NCI-H2029 treated with DMSO at 0.1 percent for 48 hours (cell line): ENCODE measurements around the gene TMEM50B.
"Not testable (repeated sequence)": the region's sequence is repeated elsewhere in the genome, so short reads cannot be mapped to it uniquely, and the experiment has no call there.

Source experiments
- DNase-seq: peaks from one replicate; lab custom pipeline; 2025; lab: John Stamatoyannopoulos, UW

TMEM50B gene

DNA sequence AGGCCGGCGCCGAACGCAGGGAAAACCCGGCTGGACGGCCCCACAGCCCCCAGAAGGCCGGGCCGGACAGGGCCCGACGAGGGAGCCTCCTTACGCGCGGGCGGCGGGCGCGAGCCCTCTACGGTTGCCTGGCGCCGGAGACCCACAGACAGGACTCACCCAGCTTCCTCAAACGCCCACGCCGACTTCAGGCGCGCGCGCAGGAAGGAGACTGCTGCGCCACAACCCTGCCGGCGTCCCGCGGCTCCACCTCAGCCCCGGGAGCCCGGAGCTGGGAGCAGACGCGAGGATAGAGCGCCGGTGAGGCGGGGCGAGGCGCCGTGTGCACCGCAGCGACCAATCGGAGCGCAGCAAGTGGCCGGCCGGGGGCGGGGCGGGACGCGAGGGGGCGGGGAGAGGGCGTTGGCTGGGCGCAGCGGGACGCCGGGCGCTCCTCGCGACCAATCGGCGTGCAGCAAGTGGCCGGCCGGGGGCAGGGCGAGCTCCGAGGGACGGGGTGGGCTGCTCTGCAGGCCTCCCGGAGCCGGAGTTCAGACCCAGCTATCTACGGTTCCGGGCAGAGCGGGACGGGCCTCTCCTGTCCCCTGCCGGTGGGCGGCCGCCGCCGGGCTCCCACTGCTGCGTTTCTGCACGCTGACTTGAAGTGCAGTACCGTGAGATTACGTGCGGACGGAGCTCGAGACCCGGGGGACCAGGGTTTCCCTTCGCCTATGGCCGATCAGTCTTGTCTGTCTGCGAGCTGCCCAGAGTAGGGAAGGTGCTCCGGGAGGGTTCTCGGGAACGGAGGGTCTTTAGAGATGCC, at the start of gene TMEM50B:
Gene TMEM50B (minus strand): TSS at position 296 of the 802 bp plus-strand sequence. CDS start 11,089 bp downstream, outside the sequence.
- DNase-seq, result peak; percentile 76

GRCh38 chr21:33522953-33523349, 43.2 kb upstream of the TMEM50B start:
- DNase-seq, result no peak

GRCh38 chr21:33522297-33522952, 42.7 kb upstream of the TMEM50B start:
- DNase-seq, result no peak

GRCh38 chr21:33518899-33519298, 39.1 kb upstream of the TMEM50B start:
- no peak for DNase-seq

DNA sequence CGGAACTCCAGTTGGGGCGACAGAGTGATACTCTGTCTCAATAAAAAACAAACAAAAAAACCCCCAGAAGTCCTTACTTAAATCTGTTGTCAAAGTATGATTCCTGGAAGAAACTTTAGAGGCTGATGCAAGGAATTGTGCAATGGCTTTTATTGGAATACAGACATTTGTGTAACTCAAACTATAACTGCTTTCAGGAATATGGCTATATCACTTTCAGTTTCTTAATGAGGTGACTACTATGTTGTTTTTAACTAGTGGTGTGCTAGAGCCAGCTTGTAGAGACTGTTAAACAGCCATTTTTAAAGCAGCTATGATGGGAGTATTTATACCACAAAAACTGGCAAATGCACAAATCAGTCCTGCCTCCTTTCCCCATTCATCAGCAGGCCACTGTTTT, 34.5 kb upstream of the TMEM50B start:
- no peak for DNase-seq

- no peak for DNase-seq
Observed at GRCh38 chr21:33512481-33512880, 32.7 kb upstream of the TMEM50B start.

- DNase-seq, result no peak
Observed at GRCh38 chr21:33511639-33512038, 31.9 kb upstream of the TMEM50B start.

DNA sequence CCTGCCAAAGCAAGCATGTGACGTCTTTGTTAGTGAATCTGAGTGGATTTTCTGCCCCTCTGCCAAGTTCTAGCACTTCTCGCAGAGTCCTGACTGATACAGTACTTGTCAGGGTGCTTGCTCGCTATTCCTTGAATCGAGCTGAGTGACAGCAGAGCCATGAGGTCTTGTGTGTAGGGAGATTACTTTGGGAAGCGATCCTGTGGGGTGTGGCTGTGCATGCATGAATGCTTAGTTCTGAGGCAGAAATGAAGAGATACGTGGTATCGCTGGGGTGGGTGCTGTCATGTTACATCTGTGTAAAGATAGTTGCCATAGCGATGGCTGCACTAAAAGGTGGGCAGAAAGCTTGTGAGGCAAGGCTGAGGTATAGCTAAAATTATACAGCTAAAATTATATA, 31.1 kb upstream of the TMEM50B start:
- no peak for DNase-seq

DNA sequence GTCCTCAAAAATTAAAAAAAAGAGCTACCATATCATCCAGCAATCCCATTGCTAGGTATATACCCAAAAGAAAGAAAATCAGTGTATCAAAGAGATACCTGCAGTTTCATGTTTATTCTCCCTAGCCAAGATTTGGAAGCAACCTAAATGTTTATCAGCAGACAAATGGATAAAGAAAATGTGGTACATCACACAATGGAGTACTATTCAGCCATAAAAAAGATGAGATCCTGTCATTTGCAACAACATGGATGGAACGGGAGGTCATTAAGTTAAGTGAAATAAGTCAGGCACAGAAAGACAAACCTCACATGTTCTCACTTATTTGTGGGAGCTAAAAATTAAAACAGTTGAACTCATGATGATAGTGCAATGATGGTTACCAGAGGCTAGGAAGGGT, 27.2 kb upstream of the TMEM50B start:
- DNase-seq, result not testable (repeated sequence)

GRCh38 chr21:33505833-33506232, 26.1 kb upstream of the TMEM50B start:
- DNase-seq, result no peak

DNA sequence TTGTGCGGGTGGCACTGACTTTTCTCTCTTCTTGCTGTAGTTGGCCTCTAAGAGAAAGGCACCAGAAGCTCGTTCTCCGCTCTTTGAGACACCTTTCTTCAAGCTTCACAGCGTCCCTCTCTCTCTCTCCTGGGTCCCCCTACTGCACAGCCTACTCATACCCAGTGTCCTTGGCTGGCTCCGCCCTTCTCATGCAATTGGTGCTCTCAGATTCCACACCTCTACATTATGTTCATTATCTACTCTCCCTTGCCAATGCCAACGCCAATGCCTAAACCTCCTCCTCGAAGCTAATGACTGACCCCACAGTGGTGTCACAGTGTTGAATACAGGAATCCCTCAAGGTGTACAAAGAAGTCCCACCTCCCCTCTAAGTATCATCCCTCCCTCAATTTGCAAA, 16.6 kb upstream of the TMEM50B start:
- DNase-seq, result no peak

DNA sequence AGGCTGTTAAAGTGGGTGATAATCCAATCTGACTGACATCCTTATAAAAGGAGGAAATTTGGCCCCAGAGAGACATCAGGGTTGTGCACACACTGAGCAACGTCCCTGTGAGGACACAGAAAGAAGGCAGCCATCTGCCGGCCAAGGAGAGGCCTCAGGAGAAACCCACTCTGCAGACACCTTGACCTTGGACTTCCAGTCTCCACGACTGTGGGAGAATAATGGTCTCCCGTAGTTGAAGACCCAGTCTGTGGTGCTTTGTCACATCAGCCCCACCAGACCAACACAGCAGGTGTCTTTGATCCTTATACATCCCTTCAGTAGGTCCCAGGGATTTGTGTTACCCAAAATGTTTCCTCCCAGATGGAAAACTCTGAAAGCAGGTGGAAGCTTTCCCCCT, 16.0 kb upstream of the TMEM50B start:
- no peak for DNase-seq

- DNase-seq, result no peak
Observed at GRCh38 chr21:33493756-33494155, 14.0 kb upstream of the TMEM50B start.

GRCh38 chr21:33492571-33492970, 12.8 kb upstream of the TMEM50B start:
- no peak for DNase-seq

DNA sequence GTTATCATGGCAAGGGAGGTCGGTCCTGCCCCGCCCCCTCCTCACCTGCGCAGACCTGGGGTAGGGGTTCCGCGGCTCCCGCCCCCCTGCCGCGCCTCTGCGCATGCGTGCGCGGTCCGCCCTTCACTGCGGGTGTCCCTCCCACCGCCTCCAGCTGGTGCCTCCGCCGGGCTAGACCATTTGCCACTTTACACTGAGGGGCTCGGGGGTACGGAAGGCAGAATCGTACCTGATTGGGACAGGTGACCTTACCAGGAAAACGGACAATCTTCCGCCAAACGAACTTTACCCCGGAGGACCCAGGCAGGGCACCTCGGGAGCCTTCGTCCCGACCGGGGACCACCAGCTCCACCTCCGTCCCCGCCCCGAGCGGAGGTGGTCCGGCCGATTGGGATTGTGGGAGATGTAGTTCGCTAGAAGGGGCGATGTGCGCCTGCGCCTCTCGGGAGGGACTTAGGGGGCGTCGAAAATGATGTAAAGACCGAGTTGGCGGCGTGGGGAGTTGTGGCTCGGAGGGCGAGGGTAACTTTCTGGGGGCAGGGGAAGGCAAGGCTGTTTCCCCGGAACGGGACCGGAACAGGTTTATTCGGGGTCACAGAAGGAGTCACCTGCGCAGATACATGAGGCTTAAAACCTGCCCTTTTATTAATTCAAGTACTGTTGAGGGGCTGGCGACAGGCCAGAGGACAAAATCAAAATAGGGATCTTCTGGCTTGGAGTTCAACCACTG, 11.8 kb upstream of the TMEM50B start, which contains the start of gene DNAJC28:
Gene DNAJC28 (minus strand): TSS at position 344 of the 730 bp plus-strand sequence. CDS start 2,323 bp downstream, outside the sequence.
- peak; percentile 93 for DNase-seq

DNA sequence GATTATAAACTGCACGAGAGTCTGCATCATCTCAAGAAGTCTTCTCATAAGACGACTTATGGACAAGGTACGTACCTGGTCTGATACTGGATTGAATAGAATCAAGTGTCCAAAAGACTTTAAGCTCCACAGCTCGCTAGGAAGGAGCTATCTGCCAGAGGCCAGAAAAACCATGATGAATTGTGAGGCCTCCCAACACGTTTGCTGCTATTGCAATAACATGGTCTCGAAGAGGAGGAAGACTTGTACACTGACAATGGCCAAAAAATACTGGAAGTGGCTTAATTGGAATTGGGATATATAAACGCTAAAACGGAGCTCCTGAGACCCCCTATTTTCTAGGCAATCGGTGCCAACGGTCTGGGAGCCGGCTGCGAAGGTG, 11.2 kb upstream of the TMEM50B start:
- DNase-seq, result no peak

GRCh38 chr21:33488936-33489335, 9.2 kb upstream of the TMEM50B start:
- no peak for DNase-seq

GRCh38 chr21:33487996-33488395, 8.2 kb upstream of the TMEM50B start:
- no peak for DNase-seq

DNA sequence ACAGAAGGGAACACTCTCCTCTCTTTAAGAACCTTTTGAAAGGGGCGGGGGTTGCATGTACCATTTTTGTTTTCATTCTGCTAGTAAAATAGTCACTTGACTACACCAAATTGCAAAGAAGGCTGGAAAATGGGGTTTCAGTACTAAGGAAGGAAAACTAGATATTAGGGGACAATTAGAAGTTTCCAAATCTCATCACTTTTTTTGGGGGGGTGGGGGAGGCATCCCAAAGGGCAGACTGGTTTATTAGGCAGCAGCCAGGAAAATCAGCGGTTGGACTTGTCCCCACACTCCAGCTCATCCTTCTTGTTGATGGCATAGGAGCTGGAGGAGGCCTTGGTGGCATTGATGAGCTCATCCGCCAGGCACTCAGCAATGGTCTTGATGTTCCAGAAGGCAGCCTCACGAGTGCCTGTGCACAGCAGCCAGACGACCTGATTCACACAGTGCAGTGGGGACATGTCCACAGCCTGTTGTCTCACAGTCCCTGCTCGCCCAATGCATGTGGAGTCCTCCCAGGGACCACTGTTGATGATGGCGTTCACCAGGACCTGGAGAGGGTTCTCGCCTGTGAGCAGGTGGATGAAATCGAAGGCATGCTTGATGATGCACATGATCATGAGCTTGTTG, 1.7 kb upstream of the TMEM50B start:
- no peak for DNase-seq

DNA sequence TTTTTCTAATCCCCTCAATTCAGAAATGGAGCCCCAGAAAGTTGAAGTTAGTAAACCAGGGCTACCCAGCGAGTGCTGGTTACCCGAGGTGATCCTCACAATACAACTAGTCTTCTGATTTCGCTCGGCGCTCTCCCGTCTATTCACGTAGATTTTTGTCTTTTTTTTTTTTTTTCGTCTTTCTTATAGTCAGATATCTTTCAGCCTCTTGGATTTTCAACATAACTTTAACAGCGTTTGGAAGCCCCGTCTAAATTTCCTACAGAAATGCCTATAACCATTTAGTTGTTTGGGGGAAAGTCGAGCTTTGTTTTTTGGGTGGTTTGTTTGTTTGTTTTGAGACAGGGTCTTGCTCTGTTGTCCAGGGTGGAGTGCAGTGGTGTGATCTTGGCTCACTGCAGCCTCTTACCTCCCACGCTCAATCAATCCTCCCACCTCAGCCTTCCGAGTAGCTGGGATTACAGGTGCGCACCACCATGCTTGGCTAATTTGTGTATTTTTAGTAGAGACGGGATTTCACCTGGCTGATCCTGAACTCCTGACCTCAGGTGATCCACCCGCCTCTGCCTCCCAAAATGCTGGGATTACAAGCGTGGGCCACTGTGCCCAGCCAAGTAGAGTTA, 818 bp upstream of the TMEM50B start:
- DNase-seq, result no peak

DNA sequence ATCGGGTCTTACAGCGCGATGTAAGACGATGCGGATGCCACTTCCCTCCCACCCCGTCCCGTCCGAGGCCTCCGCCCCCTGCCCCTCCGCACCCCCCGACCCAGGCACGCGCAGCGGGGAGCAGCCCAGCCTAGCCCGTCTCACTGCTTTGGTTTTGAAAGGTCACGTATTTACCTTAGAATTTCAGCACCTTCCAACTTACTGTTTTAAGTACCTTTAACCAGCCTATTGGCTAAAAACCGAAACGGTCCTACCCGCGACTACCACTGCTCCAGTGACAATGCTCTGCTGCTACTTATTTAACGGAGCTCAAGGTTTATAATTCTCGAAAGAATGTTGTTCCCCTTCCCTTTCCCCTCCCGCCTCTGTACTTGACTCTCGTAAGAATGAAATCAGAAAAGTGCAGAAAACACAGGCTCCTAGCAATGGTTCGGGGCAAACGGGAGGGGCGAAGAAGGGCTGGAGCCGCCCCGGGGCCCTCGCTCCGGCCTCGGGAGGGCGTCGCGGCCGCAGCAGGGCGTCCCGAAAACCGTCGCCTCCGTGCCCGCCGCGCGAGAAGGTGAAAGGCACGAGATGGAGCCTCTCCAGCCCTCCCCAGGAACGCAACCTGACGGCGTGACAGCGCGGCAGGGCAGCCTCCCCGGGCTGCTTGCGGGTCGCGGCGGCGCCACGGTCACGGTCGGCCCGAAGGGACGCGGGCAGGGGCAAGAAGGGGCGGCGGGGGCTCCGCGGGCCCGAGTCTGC, 667 bp downstream of the TMEM50B start:
- DNase-seq, result no peak
